Activated CD4-positive, alpha-beta T cell treated with anti-CD3 and anti-CD28 coated beads, Interleukin-2, amount 50 U/mL, for 16 hours (primary cell): ENCODE measurements around the gene BARHL1.

Experiments
- DNase-seq: peaks from one replicate; pipeline ENCODE4 v3.0.0-alpha.2; 2020

Gene BARHL1

GRCh38 chr9:132582276-132582785 lies at the start of gene BARHL1:
Gene BARHL1 (plus strand): TSS chr9:132582606. CDS start chr9:132582798, 192 bp downstream.
- DNase-seq = no peak

GRCh38 chr9:132534832-132535231 lies 47.6 kb upstream of the BARHL1 start:
- no peak for DNase-seq

- no peak for DNase-seq
Observed at GRCh38 chr9:132536124-132536523, 46.3 kb upstream of the BARHL1 start.

- no peak for DNase-seq
Observed at GRCh38 chr9:132537352-132537751, 45.1 kb upstream of the BARHL1 start.

GRCh38 chr9:132538071-132538470 lies 44.3 kb upstream of the BARHL1 start:
- no peak for DNase-seq

- no peak for DNase-seq
Observed at GRCh38 chr9:132539096-132539495, 43.3 kb upstream of the BARHL1 start.

GRCh38 chr9:132541051-132541450 lies 41.4 kb upstream of the BARHL1 start:
- DNase-seq = no peak

- DNase-seq = no peak
Observed at GRCh38 chr9:132541870-132542830, 40.3 kb upstream of the BARHL1 start.

GRCh38 chr9:132543251-132543650 lies 39.2 kb upstream of the BARHL1 start:
- no peak for DNase-seq

- DNase-seq = no peak
Observed at GRCh38 chr9:132543960-132544359, 38.4 kb upstream of the BARHL1 start.

GRCh38 chr9:132545578-132545977 lies 36.8 kb upstream of the BARHL1 start:
- DNase-seq = no peak

- DNase-seq = no peak
Observed at GRCh38 chr9:132546148-132547051, 36.0 kb upstream of the BARHL1 start.

GRCh38 chr9:132547052-132547431 lies 35.4 kb upstream of the BARHL1 start:
- DNase-seq = no peak

GRCh38 chr9:132547436-132547835 lies 35.0 kb upstream of the BARHL1 start:
- DNase-seq = no peak

GRCh38 chr9:132547976-132548730 lies 34.3 kb upstream of the BARHL1 start:
- DNase-seq = no peak

GRCh38 chr9:132548751-132549640 lies 33.4 kb upstream of the BARHL1 start:
- no peak for DNase-seq

- no peak for DNase-seq
Observed at GRCh38 chr9:132551556-132551955, 30.9 kb upstream of the BARHL1 start.

- DNase-seq = no peak
Observed at GRCh38 chr9:132552041-132552440, 30.4 kb upstream of the BARHL1 start.

- DNase-seq = no peak
Observed at GRCh38 chr9:132554755-132555154, 27.7 kb upstream of the BARHL1 start.

- no peak for DNase-seq
Observed at GRCh38 chr9:132555528-132555927, 26.9 kb upstream of the BARHL1 start.

- DNase-seq = no peak
Observed at GRCh38 chr9:132556235-132556634, 26.2 kb upstream of the BARHL1 start.

GRCh38 chr9:132556714-132557113 lies 25.7 kb upstream of the BARHL1 start:
- no peak for DNase-seq
